Esophagus (tissue), 2 donors: ENCODE data around the gene HDGFL2. TPM values are rescaled to one million over a fixed set of nuclear protein-coding genes. Genes with fewer than 3 reads are reported as not detected.

ENCODE experiments used
- H3K27ac ChIP-seq, 2 donors: one replicate each; pipeline ENCODE4 v1.5.1; 2013; ENCODE audit warnings: low read depth in 2 of 2, mild to moderate bottlenecking in 2 of 2, inconsistent platforms in 1 of 2, low read length in 1 of 2, moderate library complexity in 1 of 2
- H3K27me3 ChIP-seq, 2 donors: one replicate each; pipeline ENCODE4 v1.6.1; 2013; ENCODE audit warnings: low read length in 2 of 2, control low read depth in 1 of 2, mild to moderate bottlenecking in 1 of 2; ENCODE audit not compliant: insufficient read depth in 2 of 2, control insufficient read depth in 1 of 2
- H3K36me3 ChIP-seq, 2 donors: one replicate each; pipeline ENCODE4 v1.6.1; 2013; ENCODE audit warnings: low read length in 1 of 2; ENCODE audit not compliant: control insufficient read depth in 2 of 2, insufficient read depth in 2 of 2
- H3K4me1 ChIP-seq, 2 donors: one replicate each; pipeline ENCODE4 v1.6.1; 2013; ENCODE audit warnings: low read length in 1 of 2; ENCODE audit not compliant: control insufficient read depth in 2 of 2, insufficient read depth in 2 of 2
- H3K4me3 ChIP-seq, 2 donors: one replicate each; pipeline ENCODE4 v1.5.1; 2013; ENCODE audit warnings: low read length in 2 of 2, mild to moderate bottlenecking in 2 of 2, low read depth in 1 of 2, moderate library complexity in 1 of 2
- H3K9me3 ChIP-seq, 2 donors: one replicate each; pipeline ENCODE4 v1.6.1; 2013; ENCODE audit warnings: mild to moderate bottlenecking in 2 of 2, low read depth in 1 of 2, low read length in 1 of 2, moderate library complexity in 1 of 2; ENCODE audit not compliant: control insufficient read depth in 2 of 2, insufficient read depth in 1 of 2
- WGBS, 2 donors: extraction: QIAGEN DNeasy Blood & Tissue Kit; methylation state at CpG; one replicate each; pipeline ENCODE4 v1.1.7; 2013; 5-methylcytosine and 5-hydroxymethylcytosine counted together
- polyA plus RNA-seq, 2 donors: library from polyadenylated mRNA; stranded (reverse); fragments of 200-250 nt; gene quantifications; one replicate each; pipeline ENCODE4 v1.2.3, GENCODE V29; 2013
- donor health status: healthy with polysubstance abuse.
- donor health status: Bipolar disorder and iron deficiency.

HDGFL2 gene
- polyA plus RNA-seq, 2 donors: 23.3 to 57.5 TPM

DNA sequence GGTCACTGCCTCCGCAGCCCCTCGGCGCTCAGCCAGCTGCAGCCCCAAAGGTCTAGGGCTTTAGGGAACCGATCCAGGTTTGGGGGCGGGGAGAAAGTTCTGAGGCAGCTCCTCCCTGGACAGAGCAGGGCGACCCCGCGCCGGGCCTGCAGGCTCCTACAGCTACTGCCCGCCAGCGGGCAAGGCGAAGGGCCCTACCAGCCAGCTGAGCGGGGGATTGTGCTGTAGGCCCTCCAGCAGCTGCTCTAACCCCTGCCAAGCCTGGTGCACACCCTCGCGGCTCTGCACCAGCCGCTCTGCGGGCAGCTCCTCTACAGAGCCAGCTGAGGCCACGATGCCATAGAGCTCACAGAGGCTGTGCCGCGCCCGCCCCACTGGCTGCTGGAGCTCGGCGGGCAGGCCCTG lies 32.2 kb downstream of the HDGFL2 start:
- Histone ChIP-seq H3K4me1 (no peaks in the 10 kb centered on the region), H3K27ac (no peak overlapping the region), H3K9me3 (no peaks in the 10 kb centered on the region), H3K27me3 (no peaks in the 10 kb centered on the region), H3K4me3 (no peak overlapping the region), H3K36me3 (peaks cover 0 to 47% of the 10 kb centered on the region in 2 donors)
- 85 to 87% methylated on average over 18 to 23 of the region's 23 CpGs for WGBS, 2 donors

DNA sequence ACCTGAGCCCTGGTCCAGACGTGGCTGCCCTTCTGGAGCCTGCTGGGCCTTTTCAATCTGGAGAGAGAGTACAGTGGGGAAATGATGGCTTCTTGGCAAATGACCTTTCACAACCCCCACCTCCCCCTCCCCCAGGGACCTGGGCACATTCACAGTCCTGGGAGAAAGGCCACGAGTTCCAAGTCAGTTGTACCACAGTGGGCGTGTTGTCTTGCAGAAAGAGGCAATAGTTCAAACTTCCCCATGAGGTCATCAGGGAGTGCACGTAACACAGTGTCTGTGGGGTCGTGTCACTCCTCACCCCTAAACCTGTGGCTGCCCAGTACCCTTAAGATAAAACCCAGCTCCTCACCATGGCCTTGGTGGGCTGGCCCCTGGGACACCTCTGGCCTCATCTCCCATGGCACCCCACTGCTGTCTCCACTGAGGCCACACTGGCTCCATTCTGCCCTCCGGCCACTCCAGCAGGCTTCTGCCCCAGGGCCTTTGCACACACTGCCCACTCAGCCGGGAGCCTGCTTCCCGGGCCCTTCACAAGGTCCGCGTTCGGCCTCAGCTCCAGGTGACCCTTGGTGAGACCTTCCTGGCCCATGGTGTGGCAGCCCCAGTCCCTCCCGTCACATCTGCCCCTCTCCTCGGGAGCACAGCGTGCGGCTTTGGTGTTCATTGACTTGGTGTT lies 32.9 kb downstream of the HDGFL2 start:
- H3K4me3 ChIP-seq: no peak overlapping the region
- H3K4me1 ChIP-seq: no peaks in the 10 kb centered on the region
- no peak overlapping the region for H3K27ac ChIP-seq
- WGBS, 2 donors: 77 to 78% methylated on average over 15 of the region's 15 CpGs
- H3K36me3 ChIP-seq: peaks cover 0 to 42% of the 10 kb centered on the region in 2 donors
- no peaks in the 10 kb centered on the region for H3K27me3 ChIP-seq
- no peaks in the 10 kb centered on the region for H3K9me3 ChIP-seq

DNA sequence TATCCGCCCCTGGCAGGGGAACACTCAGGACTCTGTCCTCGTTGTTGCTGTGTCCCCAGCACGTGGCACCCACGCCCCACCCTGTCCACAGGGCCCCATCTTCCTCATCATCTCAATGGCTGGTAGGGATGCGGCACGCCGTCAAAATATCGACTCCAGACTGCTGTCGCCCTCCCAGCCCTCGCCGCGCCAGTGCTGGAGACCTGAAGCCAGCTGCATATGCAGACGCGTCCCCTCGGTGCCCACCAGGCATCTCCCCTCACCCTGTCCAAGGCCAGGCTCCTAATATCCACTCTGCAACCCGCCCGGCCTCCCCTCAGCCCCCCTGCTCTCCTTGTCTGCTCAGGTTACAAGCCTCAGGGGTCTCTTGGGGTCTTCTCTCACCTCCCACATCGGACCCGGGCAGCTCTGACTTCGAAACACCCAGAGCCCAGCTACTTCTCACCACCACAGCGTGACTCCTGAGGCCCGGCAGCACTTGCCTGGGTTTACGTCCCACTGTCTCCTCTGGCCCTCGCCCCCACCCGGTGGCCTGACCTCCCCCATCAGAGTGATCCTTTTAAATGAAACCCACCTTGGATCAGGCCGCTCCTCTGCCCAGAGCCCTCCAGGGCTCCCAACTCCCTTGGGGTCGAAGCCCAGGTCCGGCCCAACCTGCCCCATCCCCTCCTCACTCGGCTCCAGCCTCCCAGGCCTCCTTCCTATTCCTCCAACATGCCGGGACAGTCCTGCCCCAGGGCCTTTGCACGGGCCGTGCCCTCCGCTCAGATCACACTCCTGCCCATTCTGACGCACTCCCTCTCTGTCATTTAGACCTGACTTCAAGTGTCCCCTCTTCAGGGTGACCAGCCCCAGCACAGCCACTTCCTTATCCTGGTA lies 33.7 kb downstream of the HDGFL2 start:
- H3K36me3 ChIP-seq: peaks cover 0 to 39% of the 10 kb centered on the region in 2 donors
- H3K27ac ChIP-seq: no peak overlapping the region

GRCh38 chr19:4506449-4507149 lies 34.5 kb downstream of the HDGFL2 start:
- WGBS, 2 donors: 84% methylated on average over 17 of the region's 17 CpGs
- no peaks in the 10 kb centered on the region for H3K9me3 ChIP-seq
- H3K36me3 ChIP-seq: peaks cover 0 to 32% of the 10 kb centered on the region in 2 donors
- H3K4me3 ChIP-seq: no peak overlapping the region
- H3K27me3 ChIP-seq: no peaks in the 10 kb centered on the region
- H3K4me1 ChIP-seq: no peaks in the 10 kb centered on the region
- H3K27ac ChIP-seq: no peak overlapping the region

More for the DNA sequence above, 33.7 kb downstream of the HDGFL2 start:
- H3K27me3 ChIP-seq: no peaks in the 10 kb centered on the region
- H3K4me3 ChIP-seq: no peak overlapping the region
- no peaks in the 10 kb centered on the region for H3K9me3 ChIP-seq
- no peaks in the 10 kb centered on the region for H3K4me1 ChIP-seq
- WGBS, 2 donors: 92 to 93% methylated on average over 34 of the region's 34 CpGs

DNA sequence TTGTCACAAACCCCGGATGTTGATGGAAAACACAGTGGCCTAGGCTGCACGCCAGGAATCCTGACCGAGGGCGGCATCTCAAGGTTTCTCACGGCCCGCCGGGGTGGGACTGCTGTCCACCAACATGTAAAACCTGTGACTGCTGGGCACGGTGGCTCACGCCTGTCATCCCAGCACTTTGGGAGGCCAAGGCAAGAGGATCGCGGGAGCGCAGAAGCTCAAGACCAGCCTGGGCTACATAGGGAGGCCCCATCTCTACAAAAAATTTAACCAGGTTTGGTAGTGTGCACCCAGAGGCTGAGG lies 35.0 kb downstream of the HDGFL2 start:
- WGBS, 2 donors: 85 to 91% methylated on average over 12 of the region's 12 CpGs
- no peaks in the 10 kb centered on the region for H3K27me3 ChIP-seq
- no peaks in the 10 kb centered on the region for H3K4me1 ChIP-seq
- H3K9me3 ChIP-seq: no peaks in the 10 kb centered on the region
- H3K27ac ChIP-seq: no peak overlapping the region
- no peak overlapping the region for H3K4me3 ChIP-seq
- peaks cover 0 to 29% of the 10 kb centered on the region in 2 donors for H3K36me3 ChIP-seq

GRCh38 chr19:4507804-4508203 lies 35.7 kb downstream of the HDGFL2 start:
- no peaks in the 10 kb centered on the region for H3K4me1 ChIP-seq
- H3K36me3 ChIP-seq: peaks cover 0 to 25% of the 10 kb centered on the region in 2 donors
- H3K9me3 ChIP-seq: no peaks in the 10 kb centered on the region
- H3K4me3 ChIP-seq: no peak overlapping the region
- no peak overlapping the region for H3K27ac ChIP-seq
- no peaks in the 10 kb centered on the region for H3K27me3 ChIP-seq
- 79 to 80% methylated on average over 15 to 17 of the region's 17 CpGs for WGBS, 2 donors

GRCh38 chr19:4508698-4509097 lies 36.6 kb downstream of the HDGFL2 start:
- Histone ChIP-seq H3K4me1 (no peaks in the 10 kb centered on the region), H3K4me3 (no peak overlapping the region), H3K27ac (no peak overlapping the region), H3K27me3 (no peaks in the 10 kb centered on the region), H3K36me3 (peaks cover 0 to 16% of the 10 kb centered on the region in 2 donors), H3K9me3 (no peaks in the 10 kb centered on the region)
- WGBS, 2 donors: 89 to 92% methylated on average over 21 of the region's 21 CpGs

- Histone ChIP-seq H3K9me3 (no peaks in the 10 kb centered on the region), H3K4me1 (no peaks in the 10 kb centered on the region), H3K27ac (no peak overlapping the region), H3K27me3 (no peaks in the 10 kb centered on the region), H3K4me3 (no peak overlapping the region), H3K36me3 (peaks cover 0 to 2% of the 10 kb centered on the region in 2 donors)
- WGBS, 2 donors: 84 to 88% methylated on average over 37 of the region's 37 CpGs
These were observed 38.5 kb downstream of the HDGFL2 start for GRCh38 chr19:4510435-4511255.
